MCF 10A (cell line): ENCODE data around the gene RIN3. TPM values are rescaled to one million over a fixed set of nuclear protein-coding genes. Genes with fewer than 3 reads are reported as not detected.

Experiments used
- BruUV-seq: library from RNA; stranded (reverse); fragments of 400-500 nt; replicated peaks from 2 replicates; lab custom pipeline; 2021; lab: Mats Ljungman, UMichigan
- CTCF ChIA-PET: fragments of 300-600 bp; sonication (Branson Sonifier 250); formaldehyde crosslinking; extraction: SDS; loops from one replicate; lab custom pipeline; 2021; ENCODE audit warnings: antibody characterized with exemption, inconsistent platforms; lab: Yijun Ruan, JAX
- POLR2A ChIA-PET: fragments of 300-600, 350-650 bp; sonication (Branson Sonifier 250); formaldehyde crosslinking; extraction: SDS; loops from one replicate; lab custom pipeline; 2020; ENCODE audit warnings: antibody characterized with exemption, inconsistent platforms; lab: Yijun Ruan, JAX
- DNase-seq: peaks from one replicate; pipeline ENCODE4 v3.0.0-alpha.2; 2018; ENCODE audit not compliant: unreplicated experiment
- H3K27ac Mint-ChIP-seq: one replicate; pipeline ENCODE4 v1.8.0; 2022; ENCODE audit warnings: mild to moderate bottlenecking, low read depth, mixed read lengths; ENCODE audit not compliant: unreplicated experiment
- H3K27me3 Mint-ChIP-seq: one replicate; pipeline ENCODE4 v1.8.0; 2022; ENCODE audit warnings: mixed read lengths; ENCODE audit not compliant: insufficient read depth, unreplicated experiment
- H3K36me3 Mint-ChIP-seq: one replicate; pipeline ENCODE4 v1.8.0; 2022; ENCODE audit warnings: mild to moderate bottlenecking, moderate library complexity, mixed read lengths; ENCODE audit not compliant: insufficient read depth, unreplicated experiment
- H3K4me1 Mint-ChIP-seq: one replicate; pipeline ENCODE4 v1.8.0; 2022; ENCODE audit warnings: mixed read lengths; ENCODE audit not compliant: insufficient read depth, unreplicated experiment
- H3K4me3 Mint-ChIP-seq: one replicate; pipeline ENCODE4 v1.8.0; 2022; ENCODE audit warnings: mild to moderate bottlenecking, moderate library complexity, mixed read lengths; ENCODE audit not compliant: unreplicated experiment
- H3K9me3 Mint-ChIP-seq: one replicate; pipeline ENCODE4 v1.8.0; 2022; ENCODE audit warnings: mixed read lengths; ENCODE audit not compliant: unreplicated experiment
- intact Hi-C: fragments of 100-400 bp; cut with micrococcal nuclease; formaldehyde crosslinking; loops from 2 replicates; pipeline ENCODE4 v1.14.1; 2022
- total RNA-seq: library from RNA; stranded (reverse); gene quantifications from 2 replicates; pipeline ENCODE4 v1.2.3, GENCODE V29; 2022
- TF ChIP-seq, protein P1 (sequence below): fragments of 200-600 bp; IDR thresholded peaks from one replicate; pipeline ENCODE4 v1.8.0; 2022; ENCODE audit warnings: antibody characterized with exemption, mild to moderate bottlenecking; ENCODE audit not compliant: unreplicated experiment

The RIN3 gene
- total RNA-seq, 1 experiment from 2014 or later, result 14.2 TPM

DNA sequence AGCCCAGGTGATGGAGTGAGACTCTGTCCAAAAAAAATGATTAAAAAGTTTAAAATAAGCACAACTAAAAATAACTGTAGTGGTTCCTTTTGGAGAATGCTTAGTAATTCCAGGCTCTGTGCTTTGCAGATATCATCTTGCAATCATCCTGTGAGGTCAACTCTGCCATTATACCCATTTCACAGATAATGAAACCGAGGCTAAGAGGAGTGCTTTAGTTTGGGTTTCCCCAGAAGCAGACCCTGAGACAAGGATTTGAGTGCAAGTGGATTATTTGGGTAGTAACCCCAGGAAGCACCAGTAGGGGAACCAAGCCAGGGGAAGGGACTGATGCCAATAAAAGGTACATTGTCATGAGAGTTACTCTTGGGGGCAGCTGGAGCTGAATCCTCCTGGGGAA is 44.7 kb downstream of the RIN3 start:
- DNase-seq, result no peak
- no peak overlapping the region for H3K4me3 Mint-ChIP-seq
- BruUV-seq, result no TSS peak
- ChIA-PET CTCF (no interaction called here), POLR2A (no interaction called here)
- H3K27me3 Mint-ChIP-seq, result no peaks in the 10 kb centered on the region
- no peak overlapping the region for H3K27ac Mint-ChIP-seq
- H3K36me3 Mint-ChIP-seq, result peaks cover 15% of the 10 kb centered on the region
- H3K9me3 Mint-ChIP-seq, result no peaks in the 10 kb centered on the region
- TF ChIP-seq, protein P1, sequence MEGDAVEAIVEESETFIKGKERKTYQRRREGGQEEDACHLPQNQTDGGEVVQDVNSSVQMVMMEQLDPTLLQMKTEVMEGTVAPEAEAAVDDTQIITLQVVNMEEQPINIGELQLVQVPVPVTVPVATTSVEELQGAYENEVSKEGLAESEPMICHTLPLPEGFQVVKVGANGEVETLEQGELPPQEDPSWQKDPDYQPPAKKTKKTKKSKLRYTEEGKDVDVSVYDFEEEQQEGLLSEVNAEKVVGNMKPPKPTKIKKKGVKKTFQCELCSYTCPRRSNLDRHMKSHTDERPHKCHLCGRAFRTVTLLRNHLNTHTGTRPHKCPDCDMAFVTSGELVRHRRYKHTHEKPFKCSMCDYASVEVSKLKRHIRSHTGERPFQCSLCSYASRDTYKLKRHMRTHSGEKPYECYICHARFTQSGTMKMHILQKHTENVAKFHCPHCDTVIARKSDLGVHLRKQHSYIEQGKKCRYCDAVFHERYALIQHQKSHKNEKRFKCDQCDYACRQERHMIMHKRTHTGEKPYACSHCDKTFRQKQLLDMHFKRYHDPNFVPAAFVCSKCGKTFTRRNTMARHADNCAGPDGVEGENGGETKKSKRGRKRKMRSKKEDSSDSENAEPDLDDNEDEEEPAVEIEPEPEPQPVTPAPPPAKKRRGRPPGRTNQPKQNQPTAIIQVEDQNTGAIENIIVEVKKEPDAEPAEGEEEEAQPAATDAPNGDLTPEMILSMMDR, result no peak
- H3K4me1 Mint-ChIP-seq, result peaks cover 10% of the 10 kb centered on the region
- intact Hi-C loops, result no loop called here

DNA sequence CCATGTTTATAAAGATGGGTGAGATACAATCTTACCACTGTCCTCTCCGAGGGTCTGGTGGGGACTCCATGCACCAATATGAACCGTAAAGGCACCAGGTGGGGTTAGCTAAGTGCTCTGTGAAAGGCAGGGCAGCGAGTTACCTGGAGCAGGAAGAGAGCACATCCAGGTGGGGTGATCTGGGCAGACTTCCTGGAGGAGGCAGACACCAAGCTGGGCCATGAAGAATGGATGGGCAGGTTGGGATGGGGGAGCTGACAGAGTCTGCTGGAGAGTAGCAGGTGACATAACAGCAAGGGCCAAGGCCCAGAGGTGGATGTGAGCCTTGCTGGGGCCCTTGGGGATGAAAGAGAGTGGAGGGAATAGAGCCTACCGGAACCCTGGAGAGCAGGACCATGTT is 45.9 kb downstream of the RIN3 start:
- H3K4me1 Mint-ChIP-seq, result peaks cover 10% of the 10 kb centered on the region
- ChIA-PET POLR2A (interaction anchor here (1.7 kb wide), 1 partner anchor 12 kb away, joined by 6 read pairs; no protein-coding TSS in a partner anchor), CTCF (no interaction called here)
- no peak overlapping the region for H3K27ac Mint-ChIP-seq
- H3K27me3 Mint-ChIP-seq, result no peaks in the 10 kb centered on the region
- no TSS peak for BruUV-seq
- H3K36me3 Mint-ChIP-seq, result peaks cover 13% of the 10 kb centered on the region
- H3K9me3 Mint-ChIP-seq, result no peaks in the 10 kb centered on the region
- DNase-seq, result no peak
- TF ChIP-seq, protein P1, result no peak
- intact Hi-C loops, result no loop called here
- H3K4me3 Mint-ChIP-seq, result no peak overlapping the region

DNA sequence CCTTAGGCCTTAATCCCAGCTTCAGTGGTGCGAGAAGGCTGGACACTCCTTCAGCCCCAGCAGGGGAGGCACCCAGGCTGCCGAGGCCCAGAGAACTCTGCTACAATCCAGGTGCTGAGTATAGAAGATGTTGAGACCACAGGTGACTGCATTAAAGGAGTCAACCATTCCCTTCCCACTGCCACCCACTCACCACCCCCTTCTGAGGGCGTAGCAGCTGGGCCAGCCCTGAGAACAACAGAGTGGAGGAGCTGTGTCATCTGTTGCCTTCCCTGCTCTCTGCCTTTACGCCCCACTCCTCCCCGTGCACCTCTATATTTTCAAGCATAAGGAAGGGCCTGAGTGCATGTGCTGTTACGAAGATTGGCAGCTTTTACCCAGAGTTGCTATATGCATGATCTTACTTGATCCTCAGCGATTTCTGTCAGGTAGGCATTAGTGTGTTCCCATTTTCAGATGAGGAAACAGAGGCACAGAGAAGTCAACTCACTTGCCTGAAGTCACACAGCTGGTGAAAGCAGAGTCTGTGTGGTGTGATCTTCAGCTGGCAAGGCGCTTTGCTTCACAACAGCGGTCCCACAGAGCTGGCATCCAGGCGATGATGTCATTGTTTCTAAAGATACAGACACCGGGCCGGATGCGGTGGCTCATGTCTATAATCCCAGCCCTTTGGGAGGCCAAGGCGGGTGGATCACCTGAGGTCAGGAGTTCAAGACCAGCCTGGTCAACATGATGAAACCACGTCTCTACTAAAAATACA is 46.7 kb downstream of the RIN3 start:
- no peak overlapping the region for H3K4me3 Mint-ChIP-seq
- no peaks in the 10 kb centered on the region for H3K27me3 Mint-ChIP-seq
- ChIA-PET CTCF (no interaction called here), POLR2A (interaction anchor here (1.7 kb wide), 1 partner anchor 11 kb away, joined by 6 read pairs; no protein-coding TSS in a partner anchor)
- H3K4me1 Mint-ChIP-seq, result peaks cover 10% of the 10 kb centered on the region
- DNase-seq, result no peak
- no peak overlapping the region for H3K27ac Mint-ChIP-seq
- no peaks in the 10 kb centered on the region for H3K9me3 Mint-ChIP-seq
- peaks cover 13% of the 10 kb centered on the region for H3K36me3 Mint-ChIP-seq
- BruUV-seq, result no TSS peak
- TF ChIP-seq, protein P1, result no peak
- intact Hi-C loops, result no loop called here

DNA sequence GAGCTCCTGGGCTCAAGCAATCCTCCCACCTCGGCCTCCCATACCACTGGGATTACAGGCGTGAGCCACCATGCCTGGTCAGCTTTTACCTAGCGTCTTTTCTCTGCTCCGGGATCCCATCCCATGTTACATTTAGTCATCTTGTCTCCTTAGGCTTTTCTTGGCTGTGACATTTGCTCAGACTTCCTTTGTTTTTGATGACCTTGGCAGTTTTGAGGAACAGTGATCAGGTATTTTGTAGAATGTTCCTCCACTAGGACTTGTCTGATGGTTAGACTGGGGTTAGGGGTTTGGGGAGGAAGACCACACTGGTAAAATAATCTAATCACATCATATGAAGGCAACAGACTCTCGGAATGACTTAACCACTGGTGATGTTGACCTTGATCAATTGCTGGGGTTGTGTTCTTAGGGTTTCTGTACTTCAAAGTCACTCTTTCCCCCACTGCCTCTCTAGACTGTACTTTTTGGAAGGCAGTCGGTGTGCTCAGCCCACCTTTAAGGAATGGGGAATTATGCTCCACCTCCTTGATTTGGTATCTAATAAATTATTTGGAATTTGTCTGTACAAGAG is 48.4 kb downstream of the RIN3 start:
- Mint-ChIP-seq H3K4me3 (no peak overlapping the region), H3K27ac (no peak overlapping the region), H3K36me3 (peaks cover 6% of the 10 kb centered on the region), H3K27me3 (no peaks in the 10 kb centered on the region), H3K9me3 (no peaks in the 10 kb centered on the region), H3K4me1 (peaks cover under 1% of the 10 kb centered on the region)
- CTCF ChIA-PET, result no interaction called here
- TF ChIP-seq, protein P1, result no peak
- intact Hi-C loops, result no loop called here
- DNase-seq, result no peak
- POLR2A ChIA-PET, result no interaction called here
- no TSS peak for BruUV-seq
